ENCODE results near the gene SLC41A2.
"Not testable (repeated sequence)": the region's sequence is repeated elsewhere in the genome, so short reads cannot be mapped to it uniquely, and the experiment has no call there.

SLC41A2 gene

GRCh38 chr12:104944252-104944651 is 13.8 kb downstream of the SLC41A2 start:
- H3K9me3 ChIP-seq (replicated peaks in 1 of 2; ENCODE audit: control insufficient read depth in 2 of 2, insufficient read depth in 1 of 2, low read depth in 1 of 2, low read length in 2 of 2), result peaks cover 0 to 1% of the 10 kb centered on the region in 2 donors
- no peak overlapping the region for H2AK5ac ChIP-seq (ENCODE audit: low read depth, low read length)
- no peak overlapping the region for H2AFZ ChIP-seq (ENCODE audit: low read length)
- no peak overlapping the region for H3K4me2 ChIP-seq (ENCODE audit: insufficient read depth, low read length, poor library complexity, severe bottlenecking)
- H4K91ac ChIP-seq (ENCODE audit: low read depth, low read length, poor library complexity), result no peak overlapping the region
- no peak overlapping the region for H2BK120ac ChIP-seq (ENCODE audit: low read depth, low read length)
- H4K8ac ChIP-seq (ENCODE audit: low read depth, low read length), result no peak overlapping the region
- H2BK5ac ChIP-seq (ENCODE audit: low read length), result no peak overlapping the region
- H3K27me3 ChIP-seq (ENCODE audit: control insufficient read depth in 3 of 3, insufficient read depth in 3 of 3, low read depth in 1 of 3, low read length in 3 of 3), result no peaks in the 10 kb centered on the region
- H3K9ac ChIP-seq (ENCODE audit: low read depth, low read length, poor library complexity), result no peak overlapping the region
- no peaks in the 10 kb centered on the region for H3K79me1 ChIP-seq (ENCODE audit: low read depth, low read length)
- H3K4me3 ChIP-seq (ENCODE audit: low read length in 2 of 2), result no peak overlapping the region
- H3K4ac ChIP-seq (ENCODE audit: low read length), result no peak overlapping the region
- no peak overlapping the region for H2BK12ac ChIP-seq (ENCODE audit: low read length)
- H3K36me3 ChIP-seq (replicated peaks in 1 of 2; ENCODE audit: control insufficient read depth in 2 of 2, insufficient read depth in 2 of 2, low read length in 2 of 2), result no peaks in the 10 kb centered on the region
- DNase-seq (ENCODE audit: low spot score), result no peak
- H2BK15ac ChIP-seq (ENCODE audit: low read length), result no peak overlapping the region
- H3K23ac ChIP-seq (ENCODE audit: low read depth, low read length, poor library complexity), result no peak overlapping the region
- WGBS, 2 donors (ENCODE audit: extremely low coverage in 2 of 2, insufficient read length in 2 of 2, insufficient replicate concordance in 1 of 2), result no CpG with 5 or more reads among the region's 3 CpGs
- no peak overlapping the region for H3K27ac ChIP-seq (replicated peaks; ENCODE audit: low read length)
- H3K14ac ChIP-seq (ENCODE audit: low read length), result no peak overlapping the region
- H3K18ac ChIP-seq (ENCODE audit: low read length), result no peak overlapping the region
- no peaks in the 10 kb centered on the region for H3K4me1 ChIP-seq (ENCODE audit: control insufficient read depth in 2 of 2, insufficient read depth in 1 of 2, low read depth in 1 of 2, low read length in 2 of 2)

- H3K4ac ChIP-seq (ENCODE audit: low read length); H4K91ac ChIP-seq (ENCODE audit: low read depth, low read length, poor library complexity); H3K9me3 ChIP-seq (replicated peaks in 1 of 2; ENCODE audit: control insufficient read depth in 2 of 2, insufficient read depth in 1 of 2, low read depth in 1 of 2, low read length in 2 of 2); H4K8ac ChIP-seq (ENCODE audit: low read depth, low read length); H3K27ac ChIP-seq (replicated peaks; ENCODE audit: low read length); H2BK5ac ChIP-seq (ENCODE audit: low read length); H3K14ac ChIP-seq (ENCODE audit: low read length); H2BK120ac ChIP-seq (ENCODE audit: low read depth, low read length); H3K4me3 ChIP-seq (ENCODE audit: low read length in 2 of 2); H2BK15ac ChIP-seq (ENCODE audit: low read length); DNase-seq (ENCODE audit: low spot score); H3K4me2 ChIP-seq (ENCODE audit: insufficient read depth, low read length, poor library complexity, severe bottlenecking); H3K4me1 ChIP-seq (ENCODE audit: control insufficient read depth in 2 of 2, insufficient read depth in 1 of 2, low read depth in 1 of 2, low read length in 2 of 2); H3K23ac ChIP-seq (ENCODE audit: low read depth, low read length, poor library complexity); H3K9ac ChIP-seq (ENCODE audit: low read depth, low read length, poor library complexity); H2AFZ ChIP-seq (ENCODE audit: low read length); H2BK12ac ChIP-seq (ENCODE audit: low read length); H3K27me3 ChIP-seq (ENCODE audit: control insufficient read depth in 3 of 3, insufficient read depth in 3 of 3, low read depth in 1 of 3, low read length in 3 of 3); H3K18ac ChIP-seq (ENCODE audit: low read length); H3K36me3 ChIP-seq (replicated peaks in 1 of 2; ENCODE audit: control insufficient read depth in 2 of 2, insufficient read depth in 2 of 2, low read length in 2 of 2); H2AK5ac ChIP-seq (ENCODE audit: low read depth, low read length); H3K79me1 ChIP-seq (ENCODE audit: low read depth, low read length): not testable (repeated sequence)
- WGBS, 2 donors (ENCODE audit: extremely low coverage in 2 of 2, insufficient read length in 2 of 2, insufficient replicate concordance in 1 of 2), result no CpG with 5 or more reads among the region's 8 CpGs
Measured at GRCh38 chr12:104943401-104943800, 14.7 kb downstream of the SLC41A2 start.

GRCh38 chr12:104942075-104942474 is 16.0 kb downstream of the SLC41A2 start:
- H2AK5ac ChIP-seq (ENCODE audit: low read depth, low read length), result no peak overlapping the region
- H3K4me3 ChIP-seq (ENCODE audit: low read length in 2 of 2), result no peak overlapping the region
- no peak overlapping the region for H3K9ac ChIP-seq (ENCODE audit: low read depth, low read length, poor library complexity)
- no peak overlapping the region for H3K27ac ChIP-seq (replicated peaks; ENCODE audit: low read length)
- H2BK15ac ChIP-seq (ENCODE audit: low read length), result no peak overlapping the region
- H3K14ac ChIP-seq (ENCODE audit: low read length), result no peak overlapping the region
- H3K36me3 ChIP-seq (replicated peaks in 1 of 2; ENCODE audit: control insufficient read depth in 2 of 2, insufficient read depth in 2 of 2, low read length in 2 of 2), result no peaks in the 10 kb centered on the region
- no peaks in the 10 kb centered on the region for H3K79me1 ChIP-seq (ENCODE audit: low read depth, low read length)
- no CpG with 5 or more reads among the region's 4 CpGs for WGBS, 2 donors (ENCODE audit: extremely low coverage in 2 of 2, insufficient read length in 2 of 2, insufficient replicate concordance in 1 of 2)
- no peak overlapping the region for H3K4me2 ChIP-seq (ENCODE audit: insufficient read depth, low read length, poor library complexity, severe bottlenecking)
- no peak overlapping the region for H2BK12ac ChIP-seq (ENCODE audit: low read length)
- H2AFZ ChIP-seq (ENCODE audit: low read length), result no peak overlapping the region
- no peak overlapping the region for H3K4ac ChIP-seq (ENCODE audit: low read length)
- H4K8ac ChIP-seq (ENCODE audit: low read depth, low read length), result no peak overlapping the region
- no peak overlapping the region for H4K91ac ChIP-seq (ENCODE audit: low read depth, low read length, poor library complexity)
- H3K9me3 ChIP-seq (replicated peaks in 1 of 2; ENCODE audit: control insufficient read depth in 2 of 2, insufficient read depth in 1 of 2, low read depth in 1 of 2, low read length in 2 of 2), result peaks cover 0 to 1% of the 10 kb centered on the region in 2 donors
- DNase-seq (ENCODE audit: low spot score), result no peak
- no peak overlapping the region for H3K18ac ChIP-seq (ENCODE audit: low read length)
- H2BK120ac ChIP-seq (ENCODE audit: low read depth, low read length), result no peak overlapping the region
- H3K27me3 ChIP-seq (ENCODE audit: control insufficient read depth in 3 of 3, insufficient read depth in 3 of 3, low read depth in 1 of 3, low read length in 3 of 3), result no peaks in the 10 kb centered on the region
- H2BK5ac ChIP-seq (ENCODE audit: low read length), result no peak overlapping the region
- H3K4me1 ChIP-seq (ENCODE audit: control insufficient read depth in 2 of 2, insufficient read depth in 1 of 2, low read depth in 1 of 2, low read length in 2 of 2), result no peaks in the 10 kb centered on the region
- no peak overlapping the region for H3K23ac ChIP-seq (ENCODE audit: low read depth, low read length, poor library complexity)

GRCh38 chr12:104941454-104941853 is 16.6 kb downstream of the SLC41A2 start:
- Histone ChIP-seq H2BK12ac (ENCODE audit: low read length) (no peak overlapping the region), H3K4ac (ENCODE audit: low read length) (no peak overlapping the region), H2AFZ (ENCODE audit: low read length) (no peak overlapping the region), H4K8ac (ENCODE audit: low read depth, low read length) (no peak overlapping the region), H2BK120ac (ENCODE audit: low read depth, low read length) (no peak overlapping the region), H3K9me3 (replicated peaks in 1 of 2; ENCODE audit: control insufficient read depth in 2 of 2, insufficient read depth in 1 of 2, low read depth in 1 of 2, low read length in 2 of 2) (peaks cover 0 to 1% of the 10 kb centered on the region in 2 donors), H4K91ac (ENCODE audit: low read depth, low read length, poor library complexity) (no peak overlapping the region), H3K27ac (replicated peaks; ENCODE audit: low read length) (no peak overlapping the region), H3K4me2 (ENCODE audit: insufficient read depth, low read length, poor library complexity, severe bottlenecking) (no peak overlapping the region), H3K14ac (ENCODE audit: low read length) (no peak overlapping the region), H3K36me3 (replicated peaks in 1 of 2; ENCODE audit: control insufficient read depth in 2 of 2, insufficient read depth in 2 of 2, low read length in 2 of 2) (no peaks in the 10 kb centered on the region), H3K27me3 (ENCODE audit: control insufficient read depth in 3 of 3, insufficient read depth in 3 of 3, low read depth in 1 of 3, low read length in 3 of 3) (no peaks in the 10 kb centered on the region), H3K18ac (ENCODE audit: low read length) (no peak overlapping the region), H3K4me1 (ENCODE audit: control insufficient read depth in 2 of 2, insufficient read depth in 1 of 2, low read depth in 1 of 2, low read length in 2 of 2) (no peaks in the 10 kb centered on the region), H2BK5ac (ENCODE audit: low read length) (no peak overlapping the region), H2AK5ac (ENCODE audit: low read depth, low read length) (no peak overlapping the region), H3K23ac (ENCODE audit: low read depth, low read length, poor library complexity) (no peak overlapping the region), H3K9ac (ENCODE audit: low read depth, low read length, poor library complexity) (no peak overlapping the region), H3K79me1 (ENCODE audit: low read depth, low read length) (no peaks in the 10 kb centered on the region), H3K4me3 (ENCODE audit: low read length in 2 of 2) (no peak overlapping the region), H2BK15ac (ENCODE audit: low read length) (no peak overlapping the region)
- no peak for DNase-seq (ENCODE audit: low spot score)
- no CpG with 5 or more reads among the region's 3 CpGs for WGBS, 2 donors (ENCODE audit: extremely low coverage in 2 of 2, insufficient read length in 2 of 2, insufficient replicate concordance in 1 of 2)

Data from neuronal stem cell (in vitro differentiated cells).